Ectodermal cell (in vitro differentiated cells): Measurements from ENCODE around the gene RUSF1. TPM values are rescaled to one million over a fixed set of nuclear protein-coding genes. Genes with fewer than 3 reads are reported as not detected.
"Not testable (repeated sequence)": the region's sequence is repeated elsewhere in the genome, so short reads cannot be mapped to it uniquely, and the experiment has no call there.

Experiments
- H3K27ac ChIP-seq: 2 replicates; pipeline ENCODE4 v1.7.0; 2013; ENCODE audit warnings: mild to moderate bottlenecking, low read depth, low read length; ENCODE audit not compliant: insufficient read depth, poor library complexity, severe bottlenecking
- H3K27me3 ChIP-seq: 2 replicates; pipeline ENCODE4 v1.7.0; 2013; ENCODE audit warnings: mild to moderate bottlenecking, low read length; ENCODE audit not compliant: insufficient read depth, control insufficient read depth, poor library complexity, severe bottlenecking
- H3K36me3 ChIP-seq: one replicate; pipeline ENCODE4 v1.7.0; 2013; ENCODE audit warnings: low read length; ENCODE audit not compliant: control insufficient read depth, insufficient read depth
- H3K4me1 ChIP-seq: one replicate; pipeline ENCODE4 v1.7.0; 2013; ENCODE audit warnings: low read length; ENCODE audit not compliant: control insufficient read depth, insufficient read depth
- H3K4me3 ChIP-seq: 2 replicates; pipeline ENCODE4 v1.7.0; 2013; ENCODE audit warnings: low read depth, low read length, control low read depth; ENCODE audit not compliant: insufficient read depth
- H3K9me3 ChIP-seq: 2 replicates; pipeline ENCODE4 v1.7.0; 2013; ENCODE audit warnings: mild to moderate bottlenecking, low read length, moderate library complexity; ENCODE audit not compliant: control insufficient read depth
- WGBS, 2 experiments: methylation state at CpG; one replicate each; pipeline ENCODE4 v1.1.7; 2013; ENCODE audit warnings: missing lambda C conversion rate in 2 of 2; 5-methylcytosine and 5-hydroxymethylcytosine counted together
- polyA plus RNA-seq, 4 experiments: library from polyadenylated mRNA; stranded (reverse); fragments of 50-300 nt; gene quantifications; one replicate each; pipeline ENCODE4 v1.2.3, GENCODE V29; 2013

The RUSF1 gene
- polyA plus RNA-seq (2013, experiment 1 of 4): 44.8 TPM
- 44.4 TPM for polyA plus RNA-seq (2013, experiment 2 of 4)
- 43.4 TPM for polyA plus RNA-seq (2013, experiment 3 of 4)
- 51.6 TPM for polyA plus RNA-seq (2013, experiment 4 of 4)

- 0% methylated on average over 65 of the region's 65 CpGs for WGBS, 2 experiments
- Histone ChIP-seq H3K9me3 (no peaks in the 10 kb centered on the region), H3K4me3 (peak within 1 kb of the TSS; percentile 99), H3K36me3 (no peaks in the 10 kb centered on the region), H3K27me3 (no peaks in the 10 kb centered on the region), H3K4me1 (no peaks in the 10 kb centered on the region), H3K27ac (peak within 1 kb of the TSS; percentile 81)
Measured at GRCh38 chr16:31507929-31508705, at the start of gene RUSF1. TSS of gene RUSF1 (minus strand) at chr16:31508391. CDS start at chr16:31508373, 18 bp downstream.

- Histone ChIP-seq H3K4me1 (no peaks in the 10 kb centered on the region), H3K27ac (no peak overlapping the region), H3K9me3 (no peaks in the 10 kb centered on the region), H3K27me3 (peaks cover 2% of the 10 kb centered on the region), H3K4me3 (no peak overlapping the region), H3K36me3 (no peaks in the 10 kb centered on the region)
- 93 to 94% methylated on average over 4 of the region's 4 CpGs for WGBS, 2 experiments
Measured at GRCh38 chr16:31542763-31543162, 34.6 kb upstream of the RUSF1 start.

- not testable (repeated sequence) for H3K4me3 ChIP-seq
- 85% methylated on average over 2 of the region's 4 CpGs for WGBS, 2 experiments
Measured at GRCh38 chr16:31539762-31540161, 31.6 kb upstream of the RUSF1 start.

GRCh38 chr16:31538243-31538598 is 30.0 kb upstream of the RUSF1 start:
- not testable (repeated sequence) for H3K27ac ChIP-seq, H3K9me3 ChIP-seq, H3K4me1 ChIP-seq, H3K36me3 ChIP-seq, H3K4me3 ChIP-seq
- H3K27me3 ChIP-seq: peaks cover 16% of the 10 kb centered on the region
- WGBS, 2 experiments: 79 to 82% methylated on average over 6 to 7 of the region's 7 CpGs

More at GRCh38 chr16:31539762-31540161, 31.6 kb upstream of the RUSF1 start:
- not testable (repeated sequence) for H3K27ac ChIP-seq, H3K36me3 ChIP-seq, H3K9me3 ChIP-seq, H3K4me1 ChIP-seq
- peaks cover 16% of the 10 kb centered on the region for H3K27me3 ChIP-seq

GRCh38 chr16:31537362-31538242 is 29.4 kb upstream of the RUSF1 start:
- 10 to 12% methylated on average over 54 to 57 of the region's 57 CpGs for WGBS, 2 experiments
- H3K9me3 ChIP-seq: no peaks in the 10 kb centered on the region
- peaks cover 16% of the 10 kb centered on the region for H3K27me3 ChIP-seq
- no peaks in the 10 kb centered on the region for H3K36me3 ChIP-seq
- peak overlapping the region; percentile 4 for H3K4me3 ChIP-seq
- H3K27ac ChIP-seq: no peak overlapping the region
- no peaks in the 10 kb centered on the region for H3K4me1 ChIP-seq

- Histone ChIP-seq H3K4me1 (no peaks in the 10 kb centered on the region), H3K36me3 (no peaks in the 10 kb centered on the region), H3K4me3 (no peak overlapping the region), H3K27me3 (peaks cover 16% of the 10 kb centered on the region), H3K27ac (no peak overlapping the region), H3K9me3 (no peaks in the 10 kb centered on the region)
- 84% methylated on average over 21 of the region's 21 CpGs for WGBS, 2 experiments
Measured at GRCh38 chr16:31536804-31537361, 28.7 kb upstream of the RUSF1 start.

- WGBS, 2 experiments: 84 to 86% methylated on average over 9 of the region's 9 CpGs
- Histone ChIP-seq H3K4me1 (no peaks in the 10 kb centered on the region), H3K4me3 (no peak overlapping the region), H3K27me3 (peaks cover 22% of the 10 kb centered on the region), H3K36me3 (no peaks in the 10 kb centered on the region), H3K27ac (no peak overlapping the region), H3K9me3 (no peaks in the 10 kb centered on the region)
Measured at GRCh38 chr16:31535737-31536136, 27.5 kb upstream of the RUSF1 start.

- H3K4me3 ChIP-seq: no peak overlapping the region
- H3K27me3 ChIP-seq: peaks cover 50% of the 10 kb centered on the region
- H3K27ac ChIP-seq: no peak overlapping the region
- H3K36me3 ChIP-seq: no peaks in the 10 kb centered on the region
- peaks cover 10% of the 10 kb centered on the region for H3K4me1 ChIP-seq
- no peaks in the 10 kb centered on the region for H3K9me3 ChIP-seq
- 65% methylated on average over 4 of the region's 4 CpGs for WGBS, 2 experiments
Measured at GRCh38 chr16:31532896-31533295, 24.7 kb upstream of the RUSF1 start.

- 76 to 83% methylated on average over 2 of the region's 2 CpGs for WGBS, 2 experiments
- H3K27me3 ChIP-seq: peaks cover 47% of the 10 kb centered on the region
- H3K36me3 ChIP-seq: no peaks in the 10 kb centered on the region
- H3K4me3 ChIP-seq: no peak overlapping the region
- peaks cover 10% of the 10 kb centered on the region for H3K4me1 ChIP-seq
- no peak overlapping the region for H3K27ac ChIP-seq
- no peaks in the 10 kb centered on the region for H3K9me3 ChIP-seq
Measured at GRCh38 chr16:31532120-31532519, 23.9 kb upstream of the RUSF1 start.

- Histone ChIP-seq H3K27ac (no peak overlapping the region), H3K27me3 (peaks cover 39% of the 10 kb centered on the region), H3K4me1 (peaks cover 10% of the 10 kb centered on the region), H3K36me3 (no peaks in the 10 kb centered on the region), H3K9me3 (no peaks in the 10 kb centered on the region), H3K4me3 (no peak overlapping the region)
- WGBS, 2 experiments: 83 to 97% methylated on average over 1 of the region's 1 CpG
Measured at GRCh38 chr16:31531096-31531495, 22.9 kb upstream of the RUSF1 start.
